A549 (cell line): Measurements from ENCODE around the gene CD300H. TPM values are rescaled to one million over a fixed set of nuclear protein-coding genes. Genes with fewer than 3 reads are reported as not detected.

ENCODE experiments used
- ATAC-seq, 2 experiments: fragments of 200-7000 bp in 1 of 2; fragments of >200 bp in 1 of 2; cut with Nextera tagmentation in 1 of 2; cut with Tn5 transposase in 1 of 2; 3 replicates each; pipeline versions ENCODE4 v1.8.0 to v1.9.1; 2018 to 2020; ENCODE audit warnings: mild to moderate bottlenecking in 1 of 2, moderate library complexity in 1 of 2
- CTCF ChIA-PET: fragments of 300-600 bp; sonication (Branson Sonifier 250); formaldehyde crosslinking; extraction: SDS; loops from one replicate; lab custom pipeline; 2021; ENCODE audit warnings: antibody characterized with exemption, inconsistent platforms; lab: Yijun Ruan, JAX
- POLR2A ChIA-PET: fragments of 350-600 bp; formaldehyde crosslinking; extraction: SDS; loops from one replicate; lab custom pipeline; 2021; ENCODE audit warnings: antibody characterized with exemption, inconsistent platforms; lab: Yijun Ruan, JAX
- DNase-seq, 2 experiments: peaks; one replicate each; pipeline versions ENCODE4 v3.0.0 to v3.0.0-alpha.2; 2011 to 2016; ENCODE audit warnings: low read depth in 1 of 2, low spot score in 1 of 2
- FAIRE-seq: peaks from 2 replicates; lab custom pipeline; 2011; peaks lifted over from hg19 to GRCh38; lab: Jason Lieb, UNC
- H3K27ac ChIP-seq, 2 experiments: fragments of >200 bp; sonication (Bioruptor Twin); formaldehyde crosslinking; 3 replicates each; pipeline ENCODE4 v1.5.1; 2016 to 2017
- H3K4me1 ChIP-seq: fragments of >200 bp; sonication (Bioruptor Twin); formaldehyde crosslinking; 3 replicates; pipeline ENCODE4 v1.6.1; 2016
- H3K4me2 ChIP-seq: fragments of >200 bp; sonication (Bioruptor Twin); formaldehyde crosslinking; 3 replicates; pipeline ENCODE4 v1.6.1; 2016
- H3K4me3 ChIP-seq: fragments of >200 bp; sonication (Bioruptor Twin); formaldehyde crosslinking; 3 replicates; pipeline ENCODE4 v1.5.1; 2016
- H3K9me3 ChIP-seq: fragments of >200 bp; sonication (Bioruptor Twin); formaldehyde crosslinking; 3 replicates; pipeline ENCODE4 v1.6.1; 2016
- BHLHE40 ChIP-seq: IDR thresholded peaks from 2 replicates; pipeline ENCODE4 v1.6.1; 2012; ENCODE audit warnings: low read depth, low read length, inconsistent platforms
- CBX8 ChIP-seq: fragments of 200-600 bp; sonication (generic); IDR thresholded peaks from 2 replicates; pipeline ENCODE4 v1.6.1; 2016
- CHD4 ChIP-seq: fragments of 200-600 bp; sonication (generic); IDR thresholded peaks from 2 replicates; pipeline ENCODE4 v1.6.1; 2016; ENCODE audit warnings: antibody characterized with exemption, mild to moderate bottlenecking, borderline replicate concordance
- EP300 ChIP-seq, 2 experiments: fragments of >200 bp; sonication (Bioruptor Twin); formaldehyde crosslinking; IDR thresholded peaks; 2 replicates in 1 of 2; 3 replicates in 1 of 2; pipeline ENCODE4 v1.6.1; 2016 to 2017
- FOSB ChIP-seq: fragments of 250-450 bp; sonication (Bioruptor Pico); IDR thresholded peaks from 2 replicates; pipeline ENCODE4 v1.5.0; 2020; ENCODE audit warnings: mild to moderate bottlenecking, moderate library complexity
- FOSL2 ChIP-seq, 2 experiments: fragments of 450-650 bp in 1 of 2; fragments of >200 bp in 1 of 2; sonication (Bioruptor Twin) in 1 of 2; formaldehyde crosslinking; IDR thresholded peaks; 2 replicates each; pipeline versions ENCODE4 v1.5.0 to v1.6.1; 2016 to 2020; ENCODE audit warnings: mild to moderate bottlenecking in 1 of 2, moderate library complexity in 1 of 2
- GATA3 ChIP-seq: IDR thresholded peaks from 2 replicates; pipeline ENCODE4 v1.6.1; 2012; ENCODE audit warnings: borderline replicate concordance
- HOXB5 ChIP-seq: fragments of 250-450 bp; sonication (Bioruptor Pico); IDR thresholded peaks from 2 replicates; pipeline ENCODE4 v1.5.0; 2020; ENCODE audit warnings: mild to moderate bottlenecking, moderate library complexity
- JUNB ChIP-seq: fragments of >200 bp; sonication (Bioruptor Twin); formaldehyde crosslinking; IDR thresholded peaks from 2 replicates; pipeline ENCODE4 v1.6.1; 2016
- KDM1A ChIP-seq: fragments of 200-600 bp; sonication (generic); IDR thresholded peaks from 2 replicates; pipeline ENCODE4 v1.6.1; 2016; ENCODE audit warnings: low read depth, mild to moderate bottlenecking
- MYC ChIP-seq: IDR thresholded peaks from 2 replicates; pipeline ENCODE4 v1.6.1; 2012; ENCODE audit warnings: mild to moderate bottlenecking, inconsistent platforms, low read length, improper control_type of control experiment, borderline replicate concordance
- PHF8 ChIP-seq: fragments of 200-600 bp; sonication (generic); IDR thresholded peaks from 2 replicates; pipeline ENCODE4 v1.6.1; 2016; ENCODE audit warnings: low read depth, mild to moderate bottlenecking, antibody characterized with exemption, moderate library complexity, borderline replicate concordance
- RARB ChIP-seq: fragments of 250-450 bp; sonication (Bioruptor Pico); IDR thresholded peaks from 2 replicates; pipeline ENCODE4 v1.8.0; 2021; ENCODE audit warnings: mild to moderate bottlenecking, moderate library complexity
- RCOR1 ChIP-seq: fragments of 150-350 bp; IDR thresholded peaks from 2 replicates; pipeline ENCODE4 v1.6.1; 2014; ENCODE audit warnings: antibody characterized with exemption, low read length, low read depth
- RFX5 ChIP-seq: fragments of 450-650 bp; IDR thresholded peaks from 2 replicates; pipeline ENCODE4 v1.7.1; 2014; ENCODE audit warnings: antibody characterized with exemption, mild to moderate bottlenecking, moderate library complexity
- RNF2 ChIP-seq: fragments of 200-600 bp; sonication (generic); IDR thresholded peaks from 2 replicates; pipeline ENCODE4 v1.6.1; 2016; ENCODE audit warnings: low read depth, mild to moderate bottlenecking, antibody characterized with exemption, moderate library complexity, borderline replicate concordance
- SREBF2 ChIP-seq: fragments of 450-650 bp; IDR thresholded peaks from 2 replicates; pipeline ENCODE4 v1.6.1; 2014; ENCODE audit warnings: mild to moderate bottlenecking, moderate library complexity
- WGBS: methylation state at CpG from one replicate; pipeline ENCODE4 v1.1.6; 2017; ENCODE audit errors: missing lambda C conversion rate; 5-methylcytosine and 5-hydroxymethylcytosine counted together
- polyA plus RNA-seq, 4 experiments: library from polyadenylated mRNA; depleted of rRNA in 3 of 4; stranded (reverse); fragments of >200 nt; fragmentation: RNase III in 1 of 4; extraction: RNeasy Plus Mini Kit Qiagen cat#74134 plus additional on column Dnase treatment in 1 of 4; gene quantifications; 2 replicates in 3 of 4; 3 replicates in 1 of 4; pipeline ENCODE4 v1.2.3, GENCODE V29; 2011 to 2017
- TF ChIP-seq, protein P1 (sequence below): IDR thresholded peaks from 2 replicates; pipeline ENCODE4 v1.6.1; 2012
- TF ChIP-seq, protein P2 (sequence below): fragments of >200 bp; sonication (Bioruptor Twin); formaldehyde crosslinking; IDR thresholded peaks from 3 replicates; pipeline ENCODE4 v1.5.1; 2016
- TF ChIP-seq, protein P3 (sequence below): fragments of >200 bp; sonication (Bioruptor Twin); formaldehyde crosslinking; IDR thresholded peaks from 2 replicates; pipeline ENCODE4 v1.6.1; 2016
- TF ChIP-seq, protein P4 (sequence below): fragments of 250-450 bp; sonication (Bioruptor Pico); IDR thresholded peaks from 2 replicates; pipeline ENCODE4 v1.5.0; 2021; ENCODE audit warnings: mild to moderate bottlenecking, moderate library complexity, borderline replicate concordance
- TF ChIP-seq, protein P5 (sequence below): fragments of 250-450 bp; sonication (Bioruptor Pico); IDR thresholded peaks from 2 replicates; pipeline ENCODE4 v1.5.0; 2020; ENCODE audit warnings: low read depth, mild to moderate bottlenecking, moderate library complexity

Gene CD300H
- polyA plus RNA-seq, 2 of the 4 experiments (the other 2 are of a cell fraction): 0.50 TPM; not detected in 1

DNA sequence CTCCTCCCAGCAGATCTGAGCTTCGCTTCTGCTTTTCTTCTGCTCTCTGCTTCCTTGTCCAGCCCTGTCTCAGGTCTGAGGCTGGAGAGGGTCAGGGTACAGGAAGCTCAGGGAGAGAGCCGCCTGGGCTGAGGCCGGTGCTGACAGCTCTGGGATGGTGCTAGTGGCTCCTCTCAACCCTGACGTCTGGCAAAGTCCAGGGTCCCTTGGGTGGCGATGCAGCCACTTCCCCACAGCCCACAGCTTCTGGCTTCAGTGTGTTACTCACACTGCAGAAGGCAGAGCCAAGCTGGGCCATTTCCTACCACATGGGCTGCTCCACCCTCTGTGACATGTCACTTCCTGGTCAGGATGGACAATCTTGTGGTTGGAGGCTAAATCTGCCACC, 21.5 kb downstream of the CD300H start, which contains the start of gene CD300C:
CD300C (minus strand) TSS at position 273 of the 388 bp plus-strand sequence. CDS start 333 bp downstream, outside the sequence.
- no peaks in the 10 kb centered on the region for H3K9me3 ChIP-seq
- ATAC-seq (peak in 1 of 2 experiments; percentile 37; a peak in 3 of 6 replicates), DNase-seq (no peak), FAIRE-seq (no peak)
- 68% methylated on average over 5 of the region's 5 CpGs for WGBS
- no peak within 1 kb of the TSS for H3K4me3 ChIP-seq
- no peak for TF ChIP-seq KDM1A
- TF ChIP-seq RCOR1: no peak
- TF ChIP-seq EP300 (IDR thresholded peaks at IDR 0.05): no peak
- TF ChIP-seq, protein P1, sequence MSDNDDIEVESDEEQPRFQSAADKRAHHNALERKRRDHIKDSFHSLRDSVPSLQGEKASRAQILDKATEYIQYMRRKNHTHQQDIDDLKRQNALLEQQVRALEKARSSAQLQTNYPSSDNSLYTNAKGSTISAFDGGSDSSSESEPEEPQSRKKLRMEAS: no peak
- no peak for TF ChIP-seq JUNB
- TF ChIP-seq, protein P2, sequence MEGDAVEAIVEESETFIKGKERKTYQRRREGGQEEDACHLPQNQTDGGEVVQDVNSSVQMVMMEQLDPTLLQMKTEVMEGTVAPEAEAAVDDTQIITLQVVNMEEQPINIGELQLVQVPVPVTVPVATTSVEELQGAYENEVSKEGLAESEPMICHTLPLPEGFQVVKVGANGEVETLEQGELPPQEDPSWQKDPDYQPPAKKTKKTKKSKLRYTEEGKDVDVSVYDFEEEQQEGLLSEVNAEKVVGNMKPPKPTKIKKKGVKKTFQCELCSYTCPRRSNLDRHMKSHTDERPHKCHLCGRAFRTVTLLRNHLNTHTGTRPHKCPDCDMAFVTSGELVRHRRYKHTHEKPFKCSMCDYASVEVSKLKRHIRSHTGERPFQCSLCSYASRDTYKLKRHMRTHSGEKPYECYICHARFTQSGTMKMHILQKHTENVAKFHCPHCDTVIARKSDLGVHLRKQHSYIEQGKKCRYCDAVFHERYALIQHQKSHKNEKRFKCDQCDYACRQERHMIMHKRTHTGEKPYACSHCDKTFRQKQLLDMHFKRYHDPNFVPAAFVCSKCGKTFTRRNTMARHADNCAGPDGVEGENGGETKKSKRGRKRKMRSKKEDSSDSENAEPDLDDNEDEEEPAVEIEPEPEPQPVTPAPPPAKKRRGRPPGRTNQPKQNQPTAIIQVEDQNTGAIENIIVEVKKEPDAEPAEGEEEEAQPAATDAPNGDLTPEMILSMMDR: no peak
- TF ChIP-seq, protein P3, sequence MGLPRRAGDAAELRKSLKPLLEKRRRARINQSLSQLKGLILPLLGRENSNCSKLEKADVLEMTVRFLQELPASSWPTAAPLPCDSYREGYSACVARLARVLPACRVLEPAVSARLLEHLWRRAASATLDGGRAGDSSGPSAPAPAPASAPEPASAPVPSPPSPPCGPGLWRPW: no peak
- TF ChIP-seq, protein P4, sequence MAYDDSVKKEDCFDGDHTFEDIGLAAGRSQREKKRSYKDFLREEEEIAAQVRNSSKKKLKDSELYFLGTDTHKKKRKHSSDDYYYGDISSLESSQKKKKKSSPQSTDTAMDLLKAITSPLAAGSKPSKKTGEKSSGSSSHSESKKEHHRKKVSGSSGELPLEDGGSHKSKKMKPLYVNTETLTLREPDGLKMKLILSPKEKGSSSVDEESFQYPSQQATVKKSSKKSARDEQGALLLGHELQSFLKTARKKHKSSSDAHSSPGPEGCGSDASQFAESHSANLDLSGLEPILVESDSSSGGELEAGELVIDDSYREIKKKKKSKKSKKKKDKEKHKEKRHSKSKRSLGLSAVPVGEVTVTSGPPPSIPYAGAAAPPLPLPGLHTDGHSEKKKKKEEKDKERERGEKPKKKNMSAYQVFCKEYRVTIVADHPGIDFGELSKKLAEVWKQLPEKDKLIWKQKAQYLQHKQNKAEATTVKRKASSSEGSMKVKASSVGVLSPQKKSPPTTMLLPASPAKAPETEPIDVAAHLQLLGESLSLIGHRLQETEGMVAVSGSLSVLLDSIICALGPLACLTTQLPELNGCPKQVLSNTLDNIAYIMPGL (CRISPR knock-in tag): no peak
- no peak for TF ChIP-seq CBX8
- no peak for TF ChIP-seq SREBF2
- no peak for TF ChIP-seq FOSB (CRISPR knock-in tag)
- no peak for TF ChIP-seq BHLHE40
- POLR2A ChIA-PET: no interaction called here
- no peak within 1 kb of the TSS for H3K27ac ChIP-seq
- no peaks in the 10 kb centered on the region for H3K4me1 ChIP-seq
- no peak within 1 kb of the TSS for H3K4me2 ChIP-seq
- CTCF ChIA-PET: interaction anchor here (0.7 to 1.3 kb wide), 5 partner anchors 20 to 166 kb away, joined by 3 to 7 read pairs (median 4); no protein-coding TSS in a partner anchor

DNA sequence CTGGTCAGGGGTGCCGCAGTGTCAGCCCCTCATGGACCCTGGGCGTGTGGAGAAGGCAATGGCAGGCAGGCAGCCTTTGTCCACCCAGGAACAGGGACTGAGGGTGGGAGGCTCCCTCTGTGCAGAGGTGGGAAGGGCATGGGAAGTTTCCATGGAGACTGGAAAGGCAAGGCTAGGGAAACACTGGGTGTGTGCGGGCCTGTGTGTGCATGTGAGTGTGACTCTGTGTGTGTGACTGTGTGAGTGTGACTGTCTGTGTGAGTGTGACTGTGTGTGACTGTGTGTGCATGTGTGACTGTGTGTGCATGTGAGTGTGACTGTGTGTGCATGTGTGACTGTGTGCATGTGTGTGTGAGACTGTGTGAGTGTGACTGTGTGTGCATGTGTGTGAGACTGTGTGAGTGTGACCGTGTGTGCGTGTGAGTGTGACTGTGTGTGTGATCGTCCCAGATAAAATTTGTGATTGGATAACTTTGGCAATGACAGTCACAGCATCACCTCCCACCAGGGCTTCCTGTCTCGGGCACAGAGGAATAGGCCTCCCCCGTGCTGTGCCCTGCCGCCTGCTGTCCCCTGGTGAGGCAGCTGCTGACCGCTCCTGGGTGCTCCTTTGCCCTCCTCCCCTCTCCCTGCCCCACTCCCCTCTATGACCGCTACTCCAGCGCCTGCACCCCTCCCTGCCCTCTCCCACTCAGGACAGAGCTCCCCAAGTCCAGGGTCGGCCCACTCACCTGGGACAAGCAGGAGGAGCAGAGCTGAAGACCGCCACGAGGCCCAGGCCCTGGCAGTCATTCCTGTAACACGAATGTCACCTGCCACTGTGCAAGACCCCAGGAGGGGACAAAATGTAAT, 22.1 kb downstream of the CD300H start:
- H3K4me2 ChIP-seq: no peak overlapping the region
- FAIRE-seq (peak; percentile 72), ATAC-seq (no peak), DNase-seq (no peak)
- TF ChIP-seq PHF8 (no peak), RCOR1 (no peak), RARB (CRISPR knock-in tag) (no peak), RNF2 (no peak), HOXB5 (CRISPR knock-in tag) (no peak), CHD4 (no peak), GATA3 (no peak), MYC (no peak), EP300 (IDR thresholded peaks at IDR 0.05) (no peak), RFX5 (no peak), FOSL2 (IDR thresholded peaks at IDR 0.05) (no peak), FOSL2 (CRISPR knock-in tag; IDR thresholded peaks at IDR 0.05) (no peak), FOSB (CRISPR knock-in tag) (no peak)
- TF ChIP-seq, protein P5, sequence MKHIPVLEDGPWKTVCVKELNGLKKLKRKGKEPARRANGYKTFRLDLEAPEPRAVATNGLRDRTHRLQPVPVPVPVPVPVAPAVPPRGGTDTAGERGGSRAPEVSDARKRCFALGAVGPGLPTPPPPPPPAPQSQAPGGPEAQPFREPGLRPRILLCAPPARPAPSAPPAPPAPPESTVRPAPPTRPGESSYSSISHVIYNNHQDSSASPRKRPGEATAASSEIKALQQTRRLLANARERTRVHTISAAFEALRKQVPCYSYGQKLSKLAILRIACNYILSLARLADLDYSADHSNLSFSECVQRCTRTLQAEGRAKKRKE (CRISPR knock-in tag): no peak
- CTCF ChIA-PET: interaction anchor here (0.7 to 1.3 kb wide), 4 partner anchors 21 to 57 kb away, joined by 3 to 7 read pairs (median 4); no protein-coding TSS in a partner anchor
- H3K9me3 ChIP-seq: no peaks in the 10 kb centered on the region
- POLR2A ChIA-PET: no interaction called here
- no peak overlapping the region for H3K4me3 ChIP-seq
- no peaks in the 10 kb centered on the region for H3K4me1 ChIP-seq
- 69% methylated on average over 16 of the region's 16 CpGs for WGBS
- H3K27ac ChIP-seq: no peak overlapping the region
